Pancreas (tissue), 10 donors: Measurements from ENCODE around the gene TCERG1L. TPM values are rescaled to one million over a fixed set of nuclear protein-coding genes. Genes with fewer than 3 reads are reported as not detected.

Experiments used
- ATAC-seq, 4 donors: fragments of 200-7000 bp; cut with Tn5 transposase; one replicate each; pipeline versions ENCODE4 v1.8.0 to v1.9.1; 2020; ENCODE audit warnings: mild to moderate bottlenecking in 4 of 4, moderate library complexity in 4 of 4
- DNase-seq, 6 donors: peaks; one replicate each; pipeline ENCODE4 v3.0.0-alpha.2; 2020
- FAIRE-seq: peaks from 2 replicates; lab custom pipeline; 2012; peaks lifted over from hg19 to GRCh38; lab: Jason Lieb, UNC
- H3K27ac ChIP-seq, 4 donors: fragments of 200-600 bp; sonication (generic); 1 replicate in 3 of 4; 2 replicates in 1 of 4; pipeline versions ENCODE4 v1.5.0 to v1.8.0; 2020
- H3K27me3 ChIP-seq, 4 donors: fragments of 200-600 bp; one replicate each; pipeline ENCODE4 v1.8.0; 2021
- H3K36me3 ChIP-seq, 3 donors: fragments of 200-600 bp; sonication (generic) in 1 of 3; one replicate each; pipeline versions ENCODE4 v1.5.0 to v1.8.0; 2020 to 2021
- H3K4me1 ChIP-seq, 3 donors: fragments of 200-600 bp; one replicate each; pipeline ENCODE4 v1.8.0; 2021
- H3K4me3 ChIP-seq, 4 donors: fragments of 200-600 bp; sonication (generic) in 2 of 4; one replicate each; pipeline versions ENCODE4 v1.5.0 to v1.8.0; 2020 to 2021
- H3K9me3 ChIP-seq, 4 donors: fragments of 200-600 bp; one replicate each; pipeline ENCODE4 v1.8.0; 2021
- WGBS, 2 donors: extraction: QIAGEN DNeasy Blood & Tissue Kit; methylation state at CpG; one replicate each; pipeline ENCODE4 v1.1.7; 2013; 5-methylcytosine and 5-hydroxymethylcytosine counted together
- intact Hi-C, 3 donors: fragments of 100-400 bp; cut with DNase I; formaldehyde crosslinking; loops; one replicate each; pipeline versions ENCODE4 v1.11.1 to v1.14.2; 2022
- polyA plus RNA-seq, 2 donors: library from polyadenylated mRNA; stranded (reverse); fragments of 200-250 nt; gene quantifications; one replicate each; pipeline ENCODE4 v1.2.3, GENCODE V29; 2013
- total RNA-seq, 6 donors: library from RNA; stranded (reverse); fragmentation: NEBNext Ultra II Directional in 4 of 6; extraction: Animal tissue kit (Norgen Biotek cat#: 25700) in 4 of 6; gene quantifications; one replicate each; pipeline versions ENCODE4 v1.2.1 to v1.2.4, GENCODE V29; 2021 to 2023
- TF ChIP-seq, protein P1 (sequence below), 4 donors: fragments of 200-600 bp; sonication (generic) in 3 of 4; IDR thresholded peaks; one replicate each; pipeline versions ENCODE4 v1.5.0 to v1.8.0; 2021; ENCODE audit warnings: antibody characterized with exemption in 4 of 4
- donor health status: healthy with polysubstance abuse.
- donor health status: DM: no; HTN: no; CAD: no; lungs with moderate emphysema.
- donor health status: DM: no; HTN: no; CAD: no.
- donor health status: control.
- donor health status: control.
- donor health status: Bipolar disorder and iron deficiency.
- donor health status: DM: yes; HTN: yes; CAD: no.
- donor health status: DM: no; HTN: no; CAD: no.
- donor health status: DM: no; HTN: no; CAD: no.
- donor health status: DM: yes; HTN: yes; CAD: no.

TCERG1L gene
- total and polyA plus RNA-seq, 8 donors, result 0.09 to 1.9 (median 0.40) TPM

DNA sequence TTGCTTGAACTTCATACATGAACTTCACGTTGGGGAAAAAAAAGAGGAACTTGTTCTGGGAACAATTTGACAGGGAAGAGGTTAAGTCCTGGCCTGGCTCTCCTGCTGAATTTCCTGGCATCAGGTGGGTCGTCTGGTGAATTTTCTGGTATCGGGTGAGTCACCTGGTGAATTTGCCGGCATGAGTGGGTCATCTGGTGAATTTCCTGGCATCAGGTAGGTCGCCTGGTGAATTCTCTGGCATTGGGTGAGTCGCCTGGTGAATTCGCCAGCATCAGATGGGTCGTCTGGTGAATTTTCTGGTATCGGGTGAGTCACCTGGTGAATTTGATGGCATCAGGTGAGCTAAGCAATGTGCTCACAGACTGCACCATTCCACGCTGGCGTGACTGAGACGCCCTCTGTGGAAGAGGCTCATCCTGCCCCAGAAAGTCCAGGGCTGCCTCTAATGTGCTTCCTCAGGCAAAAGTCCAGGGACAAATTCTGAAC is 255.4 kb downstream of the TCERG1L start:
- Histone ChIP-seq H3K4me3 (no peak overlapping the region), H3K9me3 (no peaks in the 10 kb centered on the region), H3K4me1 (no peaks in the 10 kb centered on the region), H3K27me3 (no peaks in the 10 kb centered on the region), H3K36me3 (no peaks in the 10 kb centered on the region), H3K27ac (no peak overlapping the region)
- WGBS, 2 donors, result 58 to 69% methylated on average over 12 of the region's 12 CpGs
- no peak for DNase-seq
- TF ChIP-seq, protein P1, sequence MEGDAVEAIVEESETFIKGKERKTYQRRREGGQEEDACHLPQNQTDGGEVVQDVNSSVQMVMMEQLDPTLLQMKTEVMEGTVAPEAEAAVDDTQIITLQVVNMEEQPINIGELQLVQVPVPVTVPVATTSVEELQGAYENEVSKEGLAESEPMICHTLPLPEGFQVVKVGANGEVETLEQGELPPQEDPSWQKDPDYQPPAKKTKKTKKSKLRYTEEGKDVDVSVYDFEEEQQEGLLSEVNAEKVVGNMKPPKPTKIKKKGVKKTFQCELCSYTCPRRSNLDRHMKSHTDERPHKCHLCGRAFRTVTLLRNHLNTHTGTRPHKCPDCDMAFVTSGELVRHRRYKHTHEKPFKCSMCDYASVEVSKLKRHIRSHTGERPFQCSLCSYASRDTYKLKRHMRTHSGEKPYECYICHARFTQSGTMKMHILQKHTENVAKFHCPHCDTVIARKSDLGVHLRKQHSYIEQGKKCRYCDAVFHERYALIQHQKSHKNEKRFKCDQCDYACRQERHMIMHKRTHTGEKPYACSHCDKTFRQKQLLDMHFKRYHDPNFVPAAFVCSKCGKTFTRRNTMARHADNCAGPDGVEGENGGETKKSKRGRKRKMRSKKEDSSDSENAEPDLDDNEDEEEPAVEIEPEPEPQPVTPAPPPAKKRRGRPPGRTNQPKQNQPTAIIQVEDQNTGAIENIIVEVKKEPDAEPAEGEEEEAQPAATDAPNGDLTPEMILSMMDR (IDR thresholded peaks at IDR 0.05), result no peak
- ATAC-seq, result no peak
- FAIRE-seq, result no peak
- intact Hi-C loops, result no loop called here

- intact Hi-C loops, result no loop called here
- Histone ChIP-seq H3K4me1 (no peaks in the 10 kb centered on the region), H3K27ac (no peak overlapping the region), H3K9me3 (no peaks in the 10 kb centered on the region), H3K36me3 (no peaks in the 10 kb centered on the region), H3K27me3 (no peaks in the 10 kb centered on the region), H3K4me3 (no peak overlapping the region)
- TF ChIP-seq, protein P1 (IDR thresholded peaks at IDR 0.05), result no peak
- ATAC-seq (no peak), FAIRE-seq (no peak), DNase-seq (no peak)
- whole genome bisulfite sequencing, 2 donors, result 75% methylated on average over 9 of the region's 9 CpGs
Measured at GRCh38 chr10:131055437-131055836, 256.1 kb downstream of the TCERG1L start.

- FAIRE-seq (no peak), ATAC-seq (no peak), DNase-seq (no peak)
- 59 to 66% methylated on average over 2 of the region's 2 CpGs for WGBS, 2 donors
- Histone ChIP-seq H3K4me1 (no peaks in the 10 kb centered on the region), H3K27me3 (no peaks in the 10 kb centered on the region), H3K36me3 (no peaks in the 10 kb centered on the region), H3K4me3 (no peak overlapping the region), H3K9me3 (no peaks in the 10 kb centered on the region), H3K27ac (no peak overlapping the region)
- intact Hi-C loops, result no loop called here
- TF ChIP-seq, protein P1 (IDR thresholded peaks at IDR 0.05), result no peak
Measured at GRCh38 chr10:131053192-131053591, 258.3 kb downstream of the TCERG1L start.

- FAIRE-seq (no peak), ATAC-seq (no peak), DNase-seq (no peak)
- no peaks in the 10 kb centered on the region for H3K36me3 ChIP-seq
- 59 to 74% methylated on average over 10 of the region's 10 CpGs for WGBS, 2 donors
- H3K9me3 ChIP-seq, result no peaks in the 10 kb centered on the region
- no peak overlapping the region for H3K4me3 ChIP-seq
- H3K27me3 ChIP-seq, result peaks cover 0 to 5% (median 0%) of the 10 kb centered on the region in 4 donors
- intact Hi-C loops, result no loop called here
- no peaks in the 10 kb centered on the region for H3K4me1 ChIP-seq
- TF ChIP-seq, protein P1 (IDR thresholded peaks at IDR 0.05), result no peak
- H3K27ac ChIP-seq, result no peak overlapping the region
Measured at GRCh38 chr10:131050162-131050766, 261.3 kb downstream of the TCERG1L start.

GRCh38 chr10:131049016-131049415 is 262.5 kb downstream of the TCERG1L start:
- H3K36me3 ChIP-seq, result no peaks in the 10 kb centered on the region
- FAIRE-seq, result no peak
- DNase-seq, result no peak
- H3K27ac ChIP-seq, result no peak overlapping the region
- TF ChIP-seq, protein P1 (IDR thresholded peaks at IDR 0.05), result no peak
- intact Hi-C loops, result no loop called here
- H3K4me3 ChIP-seq, result no peak overlapping the region
- no peak for ATAC-seq
- 40 to 52% methylated on average over 3 of the region's 3 CpGs for WGBS, 2 donors
- peaks cover 0 to 5% (median 0%) of the 10 kb centered on the region in 4 donors for H3K27me3 ChIP-seq
- no peaks in the 10 kb centered on the region for H3K9me3 ChIP-seq
- H3K4me1 ChIP-seq, result no peaks in the 10 kb centered on the region
